HG02938 (cell line): ENCODE measurements around the gene CLPSL1.
A peak's percentile ranks its signal among the peaks of the same experiment; 100 is the strongest.
"Not testable (repeated sequence)": the region's sequence is repeated elsewhere in the genome, so short reads cannot be mapped to it uniquely, and the experiment has no call there.

Source experiments
- ATAC-seq: cut with Tn5 transposase; IDR thresholded peaks from one replicate; pipeline ENCODE4 v1.9.1; 2021; ENCODE audit warnings: mild to moderate bottlenecking, moderate library complexity; ENCODE audit not compliant: unreplicated experiment

Gene CLPSL1

GRCh38 chr6:35780719-35781118 is at the start of gene CLPSL1:
Gene CLPSL1 (plus strand): TSS chr6:35781019. CDS start chr6:35781111, 92 bp downstream.
- no peak for ATAC-seq

- ATAC-seq, result peak; percentile 55
Measured at GRCh38 chr6:35731414-35731735, 49.4 kb upstream of the CLPSL1 start.

GRCh38 chr6:35731736-35732532 is 48.9 kb upstream of the CLPSL1 start:
- peak; percentile 43 for ATAC-seq

- ATAC-seq, result no peak
Measured at GRCh38 chr6:35733633-35734032, 47.2 kb upstream of the CLPSL1 start.

GRCh38 chr6:35734319-35734718 is 46.5 kb upstream of the CLPSL1 start:
- ATAC-seq, result not testable (repeated sequence)

GRCh38 chr6:35735452-35735851 is 45.4 kb upstream of the CLPSL1 start:
- no peak for ATAC-seq

- ATAC-seq, result no peak
Measured at GRCh38 chr6:35736253-35736894, 44.4 kb upstream of the CLPSL1 start.

- ATAC-seq, result no peak
Measured at GRCh38 chr6:35736982-35737412, 43.8 kb upstream of the CLPSL1 start, which contains the start of gene ARMC12. Gene ARMC12 (plus strand): TSS chr6:35737032. CDS start chr6:35737109, 77 bp downstream.

- ATAC-seq, result no peak
Measured at GRCh38 chr6:35737413-35738211, 43.2 kb upstream of the CLPSL1 start.

GRCh38 chr6:35739645-35740524 is 40.9 kb upstream of the CLPSL1 start:
- no peak for ATAC-seq

- ATAC-seq, result no peak
Measured at GRCh38 chr6:35742842-35743241, 38.0 kb upstream of the CLPSL1 start.

- no peak for ATAC-seq
Measured at GRCh38 chr6:35745509-35745908, 35.3 kb upstream of the CLPSL1 start.

GRCh38 chr6:35746516-35746915 is 34.3 kb upstream of the CLPSL1 start:
- ATAC-seq, result no peak

- no peak for ATAC-seq
Measured at GRCh38 chr6:35747877-35748276, 32.9 kb upstream of the CLPSL1 start.

- no peak for ATAC-seq
Measured at GRCh38 chr6:35750557-35750956, 30.3 kb upstream of the CLPSL1 start.

- ATAC-seq, result no peak
Measured at GRCh38 chr6:35751594-35751993, 29.2 kb upstream of the CLPSL1 start.

GRCh38 chr6:35752330-35752729 is 28.5 kb upstream of the CLPSL1 start:
- no peak for ATAC-seq

GRCh38 chr6:35754452-35755277 is 26.2 kb upstream of the CLPSL1 start:
- ATAC-seq, result no peak

- no peak for ATAC-seq
Measured at GRCh38 chr6:35755278-35755924, 25.4 kb upstream of the CLPSL1 start.
